Measurements from ENCODE around the gene KCNJ12.

KCNJ12 gene

GRCh38 chr17:21363776-21364642, 12.1 kb upstream of the KCNJ12 start:
- H3K9me3 ChIP-seq (ENCODE audit: low read length) = no peaks in the 10 kb centered on the region
- H3K36me3 ChIP-seq (ENCODE audit: insufficient read depth, low read length) = no peaks in the 10 kb centered on the region
- peaks cover 21% of the 10 kb centered on the region for H3K4me1 ChIP-seq (ENCODE audit: insufficient read depth, low read length)
- no peaks in the 10 kb centered on the region for H3K27me3 ChIP-seq (ENCODE audit: insufficient read depth, low read length)
- H2AFZ ChIP-seq (ENCODE audit: low read depth, low read length) = no peak overlapping the region
- H3K4me3 ChIP-seq (ENCODE audit: low read length) = no peak overlapping the region

- no peaks in the 10 kb centered on the region for H3K36me3 ChIP-seq (ENCODE audit: insufficient read depth, low read length)
- H3K4me3 ChIP-seq (ENCODE audit: low read length) = no peak overlapping the region
- H3K4me1 ChIP-seq (ENCODE audit: insufficient read depth, low read length) = peaks cover 16% of the 10 kb centered on the region
- H3K27me3 ChIP-seq (ENCODE audit: insufficient read depth, low read length) = no peaks in the 10 kb centered on the region
- no peaks in the 10 kb centered on the region for H3K9me3 ChIP-seq (ENCODE audit: low read length)
- no peak overlapping the region for H2AFZ ChIP-seq (ENCODE audit: low read depth, low read length)
Measured at GRCh38 chr17:21365016-21365415, 11.1 kb upstream of the KCNJ12 start.

- no peaks in the 10 kb centered on the region for H3K27me3 ChIP-seq (ENCODE audit: insufficient read depth, low read length)
- no peaks in the 10 kb centered on the region for H3K9me3 ChIP-seq (ENCODE audit: low read length)
Measured at GRCh38 chr17:21368545-21369246, 7.5 kb upstream of the KCNJ12 start.

GRCh38 chr17:21369395-21369794, 6.8 kb upstream of the KCNJ12 start:
- Histone ChIP-seq H3K4me1 (ENCODE audit: insufficient read depth, low read length) (peaks cover 17% of the 10 kb centered on the region), H3K4me3 (ENCODE audit: low read length) (no peak overlapping the region), H2AFZ (ENCODE audit: low read depth, low read length) (no peak overlapping the region), H3K27me3 (ENCODE audit: insufficient read depth, low read length) (peaks cover 1% of the 10 kb centered on the region), H3K9me3 (ENCODE audit: low read length) (no peaks in the 10 kb centered on the region), H3K36me3 (ENCODE audit: insufficient read depth, low read length) (no peaks in the 10 kb centered on the region)

More at GRCh38 chr17:21368545-21369246, 7.5 kb upstream of the KCNJ12 start:
- Histone ChIP-seq H3K4me3 (ENCODE audit: low read length) (no peak overlapping the region), H3K4me1 (ENCODE audit: insufficient read depth, low read length) (peaks cover 17% of the 10 kb centered on the region), H2AFZ (ENCODE audit: low read depth, low read length) (no peak overlapping the region), H3K36me3 (ENCODE audit: insufficient read depth, low read length) (no peaks in the 10 kb centered on the region)

- Histone ChIP-seq H3K36me3 (ENCODE audit: insufficient read depth, low read length) (no peaks in the 10 kb centered on the region), H3K4me3 (ENCODE audit: low read length) (no peak overlapping the region), H3K4me1 (ENCODE audit: insufficient read depth, low read length) (peaks cover 19% of the 10 kb centered on the region), H2AFZ (ENCODE audit: low read depth, low read length) (peak overlapping the region; percentile 6), H3K9me3 (ENCODE audit: low read length) (no peaks in the 10 kb centered on the region), H3K27me3 (ENCODE audit: insufficient read depth, low read length) (peaks cover 8% of the 10 kb centered on the region)
Measured at GRCh38 chr17:21370430-21370829, 5.7 kb upstream of the KCNJ12 start.

GRCh38 chr17:21371511-21372081, 4.6 kb upstream of the KCNJ12 start:
- peaks cover 13% of the 10 kb centered on the region for H3K27me3 ChIP-seq (ENCODE audit: insufficient read depth, low read length)
- H3K9me3 ChIP-seq (ENCODE audit: low read length) = no peaks in the 10 kb centered on the region

GRCh38 chr17:21372256-21372954, 3.8 kb upstream of the KCNJ12 start:
- Histone ChIP-seq H3K27me3 (ENCODE audit: insufficient read depth, low read length) (peaks cover 18% of the 10 kb centered on the region), H3K4me1 (ENCODE audit: insufficient read depth, low read length) (peaks cover 25% of the 10 kb centered on the region), H3K4me3 (ENCODE audit: low read length) (no peak overlapping the region), H3K36me3 (ENCODE audit: insufficient read depth, low read length) (no peaks in the 10 kb centered on the region), H2AFZ (ENCODE audit: low read depth, low read length) (no peak overlapping the region), H3K9me3 (ENCODE audit: low read length) (no peaks in the 10 kb centered on the region)

More at GRCh38 chr17:21371511-21372081, 4.6 kb upstream of the KCNJ12 start:
- H2AFZ ChIP-seq (ENCODE audit: low read depth, low read length) = no peak overlapping the region
- H3K4me3 ChIP-seq (ENCODE audit: low read length) = no peak overlapping the region
- H3K4me1 ChIP-seq (ENCODE audit: insufficient read depth, low read length) = peaks cover 25% of the 10 kb centered on the region
- H3K36me3 ChIP-seq (ENCODE audit: insufficient read depth, low read length) = no peaks in the 10 kb centered on the region

- Histone ChIP-seq H3K4me1 (ENCODE audit: insufficient read depth, low read length) (peaks cover 25% of the 10 kb centered on the region), H3K27me3 (ENCODE audit: insufficient read depth, low read length) (peaks cover 24% of the 10 kb centered on the region), H2AFZ (ENCODE audit: low read depth, low read length) (no peak overlapping the region), H3K4me3 (ENCODE audit: low read length) (no peak overlapping the region), H3K36me3 (ENCODE audit: insufficient read depth, low read length) (no peaks in the 10 kb centered on the region), H3K9me3 (ENCODE audit: low read length) (no peaks in the 10 kb centered on the region)
Measured at GRCh38 chr17:21373036-21373435, 3.1 kb upstream of the KCNJ12 start.

- H3K9me3 ChIP-seq (ENCODE audit: low read length) = no peaks in the 10 kb centered on the region
- H3K4me1 ChIP-seq (ENCODE audit: insufficient read depth, low read length) = peaks cover 25% of the 10 kb centered on the region
- H3K27me3 ChIP-seq (ENCODE audit: insufficient read depth, low read length) = peaks cover 33% of the 10 kb centered on the region
- no peak overlapping the region for H3K4me3 ChIP-seq (ENCODE audit: low read length)
- no peak overlapping the region for H2AFZ ChIP-seq (ENCODE audit: low read depth, low read length)
- H3K36me3 ChIP-seq (ENCODE audit: insufficient read depth, low read length) = no peaks in the 10 kb centered on the region
Measured at GRCh38 chr17:21373696-21374440, 2.3 kb upstream of the KCNJ12 start.

- Histone ChIP-seq H3K4me3 (ENCODE audit: low read length) (no peak overlapping the region), H3K27me3 (ENCODE audit: insufficient read depth, low read length) (peaks cover 39% of the 10 kb centered on the region), H3K36me3 (ENCODE audit: insufficient read depth, low read length) (no peaks in the 10 kb centered on the region), H3K9me3 (ENCODE audit: low read length) (no peaks in the 10 kb centered on the region), H3K4me1 (ENCODE audit: insufficient read depth, low read length) (peaks cover 25% of the 10 kb centered on the region), H2AFZ (ENCODE audit: low read depth, low read length) (no peak overlapping the region)
Measured at GRCh38 chr17:21374441-21375161, 1.6 kb upstream of the KCNJ12 start.

GRCh38 chr17:21375162-21375560, 996 bp upstream of the KCNJ12 start:
- Histone ChIP-seq H2AFZ (ENCODE audit: low read depth, low read length) (no peak overlapping the region), H3K36me3 (ENCODE audit: insufficient read depth, low read length) (no peaks in the 10 kb centered on the region), H3K4me1 (ENCODE audit: insufficient read depth, low read length) (peaks cover 22% of the 10 kb centered on the region), H3K4me3 (ENCODE audit: low read length) (no peak overlapping the region), H3K27me3 (ENCODE audit: insufficient read depth, low read length) (peaks cover 44% of the 10 kb centered on the region), H3K9me3 (ENCODE audit: low read length) (no peaks in the 10 kb centered on the region)

- H3K9me3 ChIP-seq (ENCODE audit: low read length) = no peaks in the 10 kb centered on the region
- peaks cover 47% of the 10 kb centered on the region for H3K27me3 ChIP-seq (ENCODE audit: insufficient read depth, low read length)
- no peak overlapping the region for H3K4me3 ChIP-seq (ENCODE audit: low read length)
- no peak overlapping the region for H2AFZ ChIP-seq (ENCODE audit: low read depth, low read length)
- no peaks in the 10 kb centered on the region for H3K36me3 ChIP-seq (ENCODE audit: insufficient read depth, low read length)
- peaks cover 16% of the 10 kb centered on the region for H3K4me1 ChIP-seq (ENCODE audit: insufficient read depth, low read length)
Measured at GRCh38 chr17:21375757-21376080, 438 bp upstream of the KCNJ12 start.
